Limb (tissue), 2 donors: ENCODE data around the gene CSRP3.
A peak's percentile ranks its signal among the peaks of the same experiment; 100 is the strongest.

Experiments used
- DNase-seq, 2 donors: peaks; one replicate each; pipeline ENCODE4 v3.0.0-alpha.2; 2016; ENCODE audit errors: extremely low spot score in 2 of 2

Gene CSRP3

DNA sequence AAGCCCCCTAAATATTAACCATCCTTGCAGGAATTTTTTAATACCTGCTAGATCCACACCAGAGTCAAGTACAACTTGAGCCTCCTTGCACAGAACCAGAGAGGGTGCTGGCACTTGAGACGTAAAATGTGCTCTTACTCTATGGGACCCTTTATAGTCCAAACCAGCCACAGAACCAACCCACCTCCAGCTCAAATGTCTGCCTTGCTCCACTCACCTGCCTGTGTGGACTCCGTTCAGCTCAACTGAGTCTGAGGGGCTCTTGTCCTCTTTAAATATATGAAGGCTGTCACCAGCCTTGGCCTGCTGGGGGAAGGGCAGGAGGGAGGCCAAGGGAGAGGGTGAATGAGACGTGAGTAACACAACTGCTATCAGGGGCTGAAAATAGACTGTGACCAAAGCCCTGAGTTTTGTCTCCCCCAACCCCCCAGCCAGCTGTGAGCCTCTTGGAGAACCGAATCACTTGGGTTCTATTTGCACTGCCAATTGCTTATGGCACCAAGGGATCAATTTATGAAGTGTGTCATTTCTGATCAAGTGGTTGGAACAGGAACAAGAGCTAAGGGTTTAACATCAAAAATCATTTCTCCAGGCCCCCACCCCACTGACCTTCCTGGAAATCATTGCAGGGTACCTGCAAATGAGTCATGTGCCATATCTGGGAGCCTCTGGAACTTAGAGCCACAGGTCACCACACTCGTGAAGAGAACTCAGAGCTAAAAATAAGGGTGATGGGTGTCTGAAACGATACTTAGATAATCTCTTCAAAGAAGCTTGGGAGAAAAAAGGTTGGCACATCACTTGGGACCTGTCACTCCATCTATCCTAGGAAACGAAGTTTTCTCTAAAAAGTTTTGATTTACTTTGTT, at the start of gene CSRP3:
TSS of gene CSRP3 (minus strand) at position 247 of the 869 bp plus-strand sequence. CDS start 9,535 bp downstream, outside the sequence.
- no peak for DNase-seq

DNA sequence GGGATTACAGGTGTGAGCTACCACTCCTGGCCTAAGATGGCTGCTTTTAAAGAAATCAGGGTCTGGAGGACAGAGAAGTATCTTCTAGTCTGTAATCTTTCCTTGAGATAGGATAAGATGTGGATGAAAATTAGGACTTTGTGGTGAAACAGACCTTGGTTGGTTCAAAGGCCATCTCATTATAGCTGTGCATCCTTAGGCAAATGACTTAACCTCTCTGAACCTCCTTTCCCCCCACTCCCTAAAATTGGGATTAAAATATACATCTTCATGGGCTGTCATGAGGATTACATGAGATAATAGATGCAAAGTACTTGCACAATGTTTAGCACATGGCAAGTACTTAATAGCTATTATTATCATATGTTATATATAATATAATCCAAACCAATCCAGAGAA, 49.8 kb upstream of the CSRP3 start:
- DNase-seq, result no peak

DNA sequence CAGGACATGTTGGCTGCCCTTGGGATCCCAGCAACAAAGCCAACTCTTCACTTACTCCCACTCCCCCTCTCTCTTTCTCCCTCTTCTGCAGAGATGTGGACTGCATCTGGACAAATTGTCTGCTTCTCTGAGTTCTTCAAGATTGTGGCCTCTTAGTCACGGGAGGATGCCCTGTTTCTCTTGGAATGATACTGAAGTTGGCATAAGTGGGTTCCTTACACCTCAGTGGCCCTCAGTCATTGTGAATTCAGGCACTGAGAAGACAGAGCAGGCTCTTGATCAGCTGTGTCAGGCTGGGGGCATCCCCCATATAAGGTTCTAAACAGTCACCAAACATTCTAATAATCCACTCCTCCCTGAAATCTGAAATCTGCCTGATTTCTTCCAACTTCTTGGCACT, 45.0 kb upstream of the CSRP3 start:
- DNase-seq, result no peak

DNA sequence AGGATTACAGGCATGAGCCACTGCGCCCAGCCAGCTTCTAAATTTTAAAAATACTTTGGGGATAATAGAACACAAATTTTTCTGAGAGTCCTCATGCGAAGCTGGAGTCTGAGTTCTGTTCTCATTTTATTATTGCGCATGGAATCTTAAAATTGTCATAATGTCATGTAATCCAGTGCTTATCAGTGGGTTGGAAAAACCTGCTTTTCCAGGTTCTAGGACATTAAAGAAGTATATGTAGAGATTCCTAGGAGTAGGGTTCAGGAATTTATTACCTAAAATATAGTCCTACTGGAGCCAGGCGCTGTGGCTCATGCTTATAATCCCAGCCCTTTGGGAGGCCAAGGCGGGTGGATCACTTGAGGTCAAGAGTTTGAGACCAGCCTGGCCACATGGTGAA, 43.6 kb upstream of the CSRP3 start:
- no peak for DNase-seq

DNA sequence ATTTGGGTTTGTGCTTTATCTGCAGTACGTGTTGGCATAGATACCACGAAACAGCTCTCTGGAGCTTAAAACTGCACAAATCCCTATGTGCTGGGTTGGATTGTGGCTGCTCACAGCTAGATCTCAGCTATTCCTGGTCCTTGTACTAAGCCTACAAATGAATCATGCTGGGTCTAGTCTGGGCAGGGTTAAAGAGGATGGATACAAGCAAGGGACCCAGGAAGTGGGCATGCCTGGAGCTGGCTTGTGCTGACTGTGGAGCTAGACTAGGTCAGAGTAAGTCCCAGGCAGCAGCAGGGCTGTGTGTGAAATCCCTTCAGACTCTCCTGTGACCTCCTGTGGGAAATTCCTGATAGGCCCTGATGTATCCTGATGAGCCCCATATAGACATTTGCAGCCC, 42.8 kb upstream of the CSRP3 start:
- DNase-seq, result no peak

DNA sequence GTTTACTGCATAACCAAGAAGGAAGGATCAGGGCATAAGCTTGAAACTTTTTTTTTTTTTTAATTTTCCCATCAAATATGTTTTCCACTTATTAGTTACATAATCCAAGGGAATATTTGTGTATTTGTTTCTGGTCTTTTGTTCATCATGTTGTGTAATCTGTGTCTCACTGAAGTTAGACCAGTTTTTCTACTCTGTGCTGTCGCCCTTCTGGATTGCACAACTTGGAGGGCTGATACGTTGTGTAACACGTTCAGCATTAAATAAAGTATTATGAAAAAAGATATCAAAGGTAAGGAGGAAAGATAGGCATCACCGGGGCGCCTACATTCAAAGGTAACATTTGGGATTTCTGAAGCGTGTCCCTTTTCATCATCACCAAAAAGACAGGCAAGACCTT, 42.3 kb upstream of the CSRP3 start:
- DNase-seq, result no peak

DNA sequence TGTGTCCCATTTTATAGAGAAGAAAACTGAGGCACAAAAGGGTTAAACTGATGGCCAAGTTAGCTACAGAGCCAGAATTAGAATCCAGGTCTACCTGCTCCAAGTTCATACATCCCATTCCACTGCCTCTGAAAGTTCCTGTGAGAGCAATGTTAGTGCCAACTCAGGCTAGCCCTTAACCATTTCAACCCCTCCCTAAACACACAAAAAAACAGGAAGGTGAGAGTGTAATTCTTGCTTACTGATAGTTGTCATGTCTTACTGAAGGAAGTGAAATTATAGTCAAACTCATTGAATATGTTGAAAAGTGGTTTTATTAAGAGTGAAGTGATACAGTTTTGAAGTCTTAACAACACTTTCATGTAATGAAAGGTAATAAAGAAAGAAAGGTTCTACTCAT, 41.8 kb upstream of the CSRP3 start:
- no peak for DNase-seq

DNA sequence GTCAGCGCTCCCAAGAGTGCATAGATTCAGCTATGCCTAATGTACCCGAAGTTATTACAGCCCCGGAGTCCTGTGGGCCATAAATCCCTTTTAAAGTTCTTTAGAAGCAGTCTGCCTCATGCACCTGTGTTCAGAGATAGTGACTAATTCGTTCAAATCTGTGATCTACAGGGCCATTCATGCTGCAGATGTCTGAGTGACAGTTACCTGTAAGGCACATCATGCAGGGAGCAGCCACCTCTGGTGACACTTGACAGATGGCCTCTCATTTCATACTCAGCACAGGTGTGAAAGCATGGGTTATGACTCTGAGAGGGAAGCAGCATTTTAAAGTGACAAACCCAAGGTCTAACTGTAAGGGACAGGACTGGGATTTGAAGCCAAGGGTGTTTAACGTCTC, 41.4 kb upstream of the CSRP3 start:
- DNase-seq, result no peak

DNA sequence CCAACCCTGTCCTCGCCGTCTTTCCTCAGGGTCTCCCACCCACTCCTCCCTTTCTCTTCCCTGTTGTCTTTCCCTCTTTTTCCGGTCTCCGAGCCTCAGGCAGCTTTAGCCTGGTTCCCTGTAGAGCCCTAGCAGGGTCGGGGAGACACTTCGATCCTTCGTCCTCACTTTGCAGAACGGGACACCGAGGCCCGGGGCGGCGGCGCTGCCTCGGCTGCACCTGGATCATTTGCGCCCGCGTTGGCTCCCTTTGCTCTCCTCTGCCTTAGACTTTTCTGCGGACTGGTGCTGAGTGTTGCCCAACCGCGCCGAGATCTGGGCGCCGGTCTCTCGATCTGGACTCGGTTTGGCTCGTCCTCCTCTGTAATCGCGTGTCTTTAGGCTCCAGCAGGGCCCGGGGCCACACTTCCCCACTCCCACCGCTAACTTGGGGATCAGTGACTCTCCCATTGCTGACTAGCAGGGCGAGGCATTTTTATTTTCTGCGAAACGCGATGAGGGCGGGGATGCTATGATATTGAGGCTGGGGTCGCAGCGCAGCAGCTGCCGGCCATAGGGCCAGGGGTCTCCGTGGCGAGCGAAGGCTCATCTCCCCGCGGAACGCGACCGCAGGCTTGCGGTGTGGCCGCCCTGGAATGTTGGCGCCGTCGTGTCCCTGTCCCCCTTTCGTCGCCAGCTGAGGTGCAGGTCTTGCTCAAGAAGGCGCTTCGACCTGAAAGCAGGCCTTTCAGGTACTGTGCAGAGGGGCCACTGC, 40.6 kb upstream of the CSRP3 start:
- no peak for DNase-seq

DNA sequence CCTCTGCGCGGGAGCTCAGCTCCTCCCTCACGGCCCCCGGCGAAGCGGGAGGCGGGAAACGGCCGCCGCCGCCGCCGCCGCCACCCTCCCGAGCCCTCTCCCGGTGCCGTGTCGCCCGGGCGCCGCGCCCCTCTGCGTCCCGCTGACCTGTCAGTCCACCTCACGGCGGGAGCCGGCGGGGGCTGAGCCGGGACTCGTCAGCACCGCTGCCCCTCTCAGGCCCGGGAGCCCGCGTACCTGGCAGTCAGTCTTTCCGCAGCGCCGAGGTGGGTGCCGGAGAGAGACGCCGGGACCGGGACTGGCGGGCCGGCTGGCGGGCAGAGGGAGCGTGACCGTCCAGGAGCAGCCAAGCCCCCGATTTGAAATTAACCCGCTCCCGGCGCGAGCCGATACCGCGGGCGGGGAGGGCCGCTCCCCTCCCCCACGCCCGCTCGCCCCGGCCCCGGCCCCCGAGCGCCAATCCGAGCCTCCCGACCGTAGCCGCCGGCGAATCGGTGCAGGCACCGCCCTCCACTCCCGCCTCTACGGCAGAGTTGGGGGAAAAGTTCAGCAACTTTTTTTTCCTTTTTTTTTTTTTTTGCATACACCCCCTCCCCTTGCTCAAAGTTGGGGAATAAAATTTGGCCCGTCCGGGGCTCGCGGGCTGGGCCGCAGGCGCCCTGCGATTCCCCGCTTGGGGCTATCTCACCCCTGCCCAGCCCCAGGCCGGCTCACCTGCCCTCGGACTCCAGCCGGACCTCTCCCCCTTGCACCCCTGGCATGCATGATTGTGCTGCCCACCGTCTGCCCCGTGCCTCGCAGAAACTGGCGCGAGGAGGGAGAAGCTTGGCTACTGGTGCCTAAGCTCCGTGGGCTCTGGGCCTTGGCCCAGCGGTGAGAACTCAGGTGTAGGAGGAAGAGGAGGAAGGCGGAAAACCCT, 39.7 kb upstream of the CSRP3 start:
- peak; percentile 8 to 53 for DNase-seq

DNA sequence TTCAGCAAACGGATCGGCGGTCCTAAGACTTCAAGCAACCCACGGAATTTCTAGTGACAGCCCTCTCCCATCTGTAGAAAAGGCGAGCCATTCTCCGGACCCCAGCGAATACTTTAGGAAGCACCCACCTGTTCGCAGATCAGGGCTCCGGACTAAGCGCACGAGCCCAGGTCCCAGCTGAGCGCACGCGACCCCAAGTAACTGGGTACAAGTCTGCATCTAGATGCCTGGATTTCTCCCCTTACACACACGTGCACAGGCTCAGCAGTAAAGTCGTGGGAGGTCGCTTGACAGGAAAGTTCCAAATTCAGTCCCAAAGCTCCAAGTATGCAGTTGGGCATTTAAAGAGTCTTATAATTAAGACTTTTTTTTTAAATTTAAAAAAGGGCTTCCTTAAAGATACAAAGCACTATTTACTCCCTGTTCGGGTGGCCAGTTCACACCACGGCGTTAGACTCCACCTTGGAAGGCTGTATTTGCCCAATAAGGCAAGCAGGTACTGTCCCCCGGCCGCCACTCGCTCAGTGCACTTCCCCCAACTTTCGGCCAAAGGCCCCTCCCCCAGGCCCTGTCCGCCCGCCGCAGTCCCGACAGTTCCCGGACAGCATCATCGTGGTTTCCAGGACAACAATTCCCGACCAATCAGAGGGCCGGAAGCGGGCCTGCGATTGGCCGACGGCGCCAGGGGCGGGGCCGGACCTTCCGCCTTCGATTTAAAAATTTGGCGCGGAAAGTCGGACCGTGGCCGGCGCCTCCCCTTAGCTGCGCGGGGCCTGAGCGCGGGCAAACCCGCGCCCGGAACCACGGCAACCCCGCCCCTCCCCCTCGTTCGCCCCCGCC, 38.9 kb upstream of the CSRP3 start, which contains the start of gene E2F8:
TSS of gene E2F8 (minus strand) at position 526 of the 840 bp plus-strand sequence. CDS start 824 bp downstream, outside the sequence.
- DNase-seq, result peak; percentile 96 to 97

DNA sequence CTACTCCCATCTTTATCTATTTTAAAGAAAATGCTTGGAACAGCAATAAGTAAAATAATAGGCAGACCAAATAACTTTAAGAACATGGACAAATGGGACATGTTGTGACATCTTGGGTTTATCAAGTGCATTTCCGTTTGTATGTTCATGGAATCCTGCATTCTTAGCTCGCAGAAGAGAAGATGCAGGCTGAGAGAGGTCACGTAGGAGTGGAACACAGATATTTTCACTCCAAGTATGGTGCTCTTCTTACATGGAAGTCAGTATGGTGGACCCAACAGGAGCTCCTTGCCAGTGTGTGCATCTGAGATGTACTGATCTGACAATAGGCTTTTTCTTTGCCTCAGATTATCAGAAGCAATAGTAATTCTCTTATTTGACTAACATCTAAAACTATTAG, 37.3 kb upstream of the CSRP3 start:
- no peak for DNase-seq

DNA sequence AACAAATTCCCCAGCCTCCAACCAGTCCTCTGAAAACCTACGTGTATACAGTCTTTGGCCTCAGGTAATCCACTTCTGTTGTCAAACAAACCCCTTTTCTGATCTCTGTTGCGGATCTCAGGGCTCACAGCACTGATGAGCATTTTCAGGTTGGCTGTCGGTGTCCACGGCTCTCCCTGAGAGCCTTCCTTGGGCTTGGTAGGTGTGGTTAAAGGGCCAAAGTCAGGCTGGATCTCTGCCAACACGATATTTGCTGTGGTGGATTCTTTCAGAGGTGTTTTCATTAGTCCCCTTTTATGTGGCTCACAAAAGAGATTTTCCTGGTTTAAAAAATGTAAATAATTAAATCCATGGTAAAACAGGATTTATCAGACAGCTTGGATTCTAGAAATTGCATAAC, 36.0 kb upstream of the CSRP3 start:
- DNase-seq, result no peak

DNA sequence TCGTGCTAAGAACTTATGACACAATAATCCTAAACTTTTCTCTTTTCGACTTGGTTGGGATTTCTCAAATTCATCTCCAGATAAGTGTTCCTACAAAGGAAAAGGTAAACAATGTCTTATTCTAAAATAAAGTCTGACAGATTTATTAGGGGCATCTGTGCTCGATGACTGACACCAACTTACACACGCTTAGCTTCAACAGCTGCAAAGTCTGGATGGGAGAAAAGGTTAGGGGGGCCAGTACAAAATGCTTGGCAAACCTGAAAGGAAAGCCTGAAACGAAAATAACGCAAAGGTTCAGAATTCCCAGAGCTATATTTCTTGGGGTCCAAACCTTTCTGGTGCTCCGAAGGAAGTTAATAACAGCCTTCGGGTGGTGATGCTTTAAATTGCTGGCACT, 35.6 kb upstream of the CSRP3 start:
- no peak for DNase-seq

DNA sequence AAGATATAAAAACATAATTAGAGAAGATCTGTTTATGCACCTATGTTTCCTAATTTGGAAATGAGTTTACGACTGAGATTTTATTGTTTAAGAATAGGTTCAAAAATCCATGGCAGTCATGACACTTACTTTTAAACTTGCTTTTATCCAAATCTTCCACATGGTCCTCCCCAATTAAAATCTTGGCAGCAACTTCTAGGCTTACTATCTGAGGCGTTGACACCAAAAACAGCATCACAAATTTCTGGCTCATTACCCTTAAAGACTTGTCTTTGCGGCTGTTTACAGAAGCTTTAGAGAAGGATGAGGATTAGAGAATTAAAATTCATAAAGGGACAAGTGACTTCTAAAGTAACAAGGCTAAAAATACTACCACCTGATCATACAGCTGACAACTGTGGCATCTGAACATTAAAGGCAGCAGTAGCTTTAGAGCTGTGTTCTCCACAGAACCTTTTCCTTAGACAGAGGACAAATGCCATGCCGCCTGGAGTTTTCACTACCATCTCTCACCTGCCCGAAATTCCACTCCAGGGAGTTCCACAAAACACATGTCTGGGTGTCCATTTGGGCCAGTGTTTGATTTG, 32.5 kb upstream of the CSRP3 start:
- DNase-seq, result no peak

DNA sequence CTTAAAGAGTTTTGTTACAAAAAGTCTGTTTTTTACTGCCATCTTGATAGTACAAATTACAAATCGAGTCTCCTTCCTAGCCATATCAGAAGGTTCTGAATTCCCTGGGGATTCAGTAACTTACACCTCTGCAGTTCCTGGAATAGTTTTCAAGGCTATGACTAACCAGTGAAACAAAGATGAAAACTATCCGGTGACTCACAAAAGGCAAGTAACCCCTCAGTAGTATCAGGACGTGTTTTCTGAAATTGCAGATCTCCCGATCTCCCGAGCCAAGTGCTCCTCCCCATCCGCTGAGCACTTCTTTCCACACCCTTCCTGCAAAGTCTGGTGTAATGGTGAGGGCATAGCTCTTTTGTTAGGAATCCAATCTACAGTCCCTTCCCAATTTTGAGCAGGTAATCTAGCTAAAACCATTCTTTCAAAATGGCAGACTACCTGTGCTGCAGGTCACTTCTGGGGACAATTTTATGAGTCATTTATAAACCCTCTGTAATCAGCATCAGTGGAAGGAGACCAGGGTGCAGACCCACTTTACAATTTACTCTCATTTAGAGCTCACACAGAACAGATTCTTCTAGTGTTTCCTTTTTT, 31.2 kb upstream of the CSRP3 start:
- no peak for DNase-seq

DNA sequence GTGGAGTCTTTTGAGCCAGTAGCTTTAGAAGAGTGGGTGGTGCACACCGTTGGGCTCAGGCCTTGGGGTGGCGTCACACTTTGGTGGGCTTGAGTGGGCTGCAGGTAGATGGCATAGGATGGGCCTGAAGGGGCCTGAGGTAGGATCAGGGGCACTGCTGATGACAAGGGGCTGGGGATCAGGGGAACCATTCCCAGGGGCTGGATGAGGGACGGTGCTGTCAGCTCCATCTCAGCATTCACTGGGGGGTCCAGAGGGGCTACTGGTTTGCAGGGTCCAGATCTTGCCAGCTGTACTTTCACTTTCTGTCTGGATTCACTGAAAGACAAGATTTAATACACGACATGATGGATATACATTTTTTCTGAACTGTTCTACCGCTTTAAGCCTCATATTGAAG, 27.9 kb upstream of the CSRP3 start:
- no peak for DNase-seq

DNA sequence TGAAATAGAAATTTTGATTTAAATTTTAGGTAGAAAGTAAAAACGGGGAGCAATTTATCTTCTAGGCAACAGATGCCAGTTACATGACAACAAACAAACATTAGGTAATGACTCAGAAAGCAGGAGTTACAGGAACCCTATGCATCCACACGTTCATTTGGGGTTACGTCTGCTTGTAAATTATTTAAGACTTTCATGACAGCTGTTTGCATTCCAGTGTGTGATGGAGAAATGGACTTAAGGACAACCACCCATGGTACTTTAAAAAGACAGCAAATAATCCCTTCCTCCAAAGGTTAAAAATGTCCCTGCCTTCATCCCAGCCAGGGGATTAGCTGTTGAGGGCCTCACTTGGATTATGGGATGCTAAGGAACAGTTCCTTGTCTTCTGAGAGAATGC, 27.2 kb upstream of the CSRP3 start:
- no peak for DNase-seq

DNA sequence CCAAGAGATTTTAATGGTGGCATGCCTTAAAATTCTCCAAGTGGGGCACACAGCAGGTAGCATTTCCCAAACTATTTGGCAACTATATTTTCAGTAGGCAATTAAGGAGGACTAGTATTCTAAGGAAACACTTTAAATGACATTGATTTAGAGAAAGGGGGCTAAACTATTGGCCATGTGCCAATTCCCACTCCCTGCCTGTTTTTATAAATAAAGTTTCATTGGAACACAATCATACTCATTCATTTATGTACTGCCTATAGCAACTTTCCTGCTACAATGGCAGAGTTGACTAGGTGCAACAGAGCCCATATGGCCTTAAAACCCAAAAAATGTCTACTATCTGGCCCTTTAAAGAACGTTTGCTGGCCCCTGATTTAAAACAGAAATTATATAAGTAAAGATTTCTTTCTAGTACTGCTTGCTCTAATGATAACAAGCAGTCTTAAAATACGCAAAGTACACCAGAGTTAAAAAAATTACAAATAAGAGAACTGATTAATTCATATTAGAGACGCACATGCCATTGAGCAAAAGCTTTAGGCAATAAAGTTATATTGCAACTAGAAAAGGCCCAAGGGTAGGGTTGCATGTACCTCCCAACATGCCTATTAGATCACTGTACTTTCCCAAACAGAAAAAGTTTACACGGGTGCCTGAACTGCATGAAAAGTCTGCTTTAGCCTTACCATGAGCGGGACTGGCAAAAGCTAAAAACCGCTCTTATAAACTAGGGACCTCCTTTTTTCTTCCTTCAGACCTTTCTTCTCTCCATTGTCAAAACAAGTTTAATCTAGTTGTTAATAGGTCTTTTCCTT, 24.8 kb upstream of the CSRP3 start:
- no peak for DNase-seq
